Measurements from ENCODE around the gene OSMR.

Gene OSMR
- 0 to 0.72 (median 0) reads per million in 9 experiments for total RNA-seq

DNA sequence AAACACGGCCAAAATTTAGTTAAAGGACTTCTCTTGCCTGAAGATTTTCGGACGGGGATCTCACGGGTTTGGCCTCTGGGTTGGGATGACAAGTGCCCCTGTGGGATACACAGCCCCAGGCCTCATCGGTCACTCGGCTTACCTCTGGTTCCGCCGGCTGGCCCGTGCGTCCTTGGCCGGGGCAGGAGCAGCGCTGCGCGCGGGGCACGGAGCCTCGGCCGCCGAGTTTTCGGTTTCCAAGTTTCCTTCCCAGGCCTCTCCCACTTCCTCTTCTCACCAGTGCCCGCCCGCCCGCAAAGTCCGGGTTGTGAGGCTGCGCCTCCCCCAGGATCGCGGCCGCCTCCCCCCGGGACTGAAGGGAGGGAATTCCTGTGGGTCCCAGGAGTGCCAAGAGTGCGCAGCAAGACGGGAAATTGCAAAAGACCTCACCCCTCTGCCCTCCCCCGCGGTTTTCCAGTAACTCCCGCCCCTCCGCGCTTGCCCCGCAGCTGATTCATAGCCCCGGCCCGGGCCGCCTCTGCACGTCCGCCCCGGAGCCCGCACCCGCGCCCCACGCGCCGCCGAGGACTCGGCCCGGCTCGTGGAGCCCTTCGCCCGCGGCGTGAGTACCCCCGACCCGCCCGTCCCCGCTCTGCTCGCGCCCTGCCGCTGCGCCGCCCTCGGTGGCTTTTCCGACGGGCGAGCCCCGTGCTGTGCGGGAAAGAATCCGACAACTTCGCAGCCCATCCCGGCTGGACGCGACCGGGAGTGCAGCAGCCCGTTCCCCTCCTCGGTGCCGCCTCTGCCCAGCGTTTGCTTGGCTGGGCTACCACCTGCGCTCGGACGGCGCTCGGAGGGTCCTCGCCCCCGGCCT, at the start of gene OSMR:
OSMR (plus strand) TSS at position 487 of the 853 bp plus-strand sequence. CDS start 23,033 bp downstream, outside the sequence.
- Mint-ChIP-seq H3K27me3 (peaks cover 63 to 70% of the 10 kb centered on the region in 2 donors), H3K36me3 (ENCODE audit: insufficient read depth) (no peaks in the 10 kb centered on the region), H3K4me1 (ENCODE audit: low read depth in 2 of 2) (peaks cover 5 to 7% of the 10 kb centered on the region in 2 donors), H3K9me3 (peaks cover 0 to 2% of the 10 kb centered on the region in 2 donors), H3K27ac (no peak within 1 kb of the TSS), H3K4me3 (peak within 1 kb of the TSS; percentile 35 to 62)
- ATAC-seq (replicated peaks) (no peak), DNase-seq (no peak)

GRCh38 chr5:38796742-38797108, 49.1 kb upstream of the OSMR start:
- Mint-ChIP-seq H3K4me3 (no peak overlapping the region), H3K9me3 (no peaks in the 10 kb centered on the region), H3K36me3 (ENCODE audit: insufficient read depth) (no peaks in the 10 kb centered on the region), H3K27me3 (peaks cover 31 to 46% of the 10 kb centered on the region in 2 donors), H3K4me1 (ENCODE audit: low read depth in 2 of 2) (no peaks in the 10 kb centered on the region), H3K27ac (no peak overlapping the region)
- no peak for ATAC-seq (replicated peaks)
- no peak for DNase-seq

DNA sequence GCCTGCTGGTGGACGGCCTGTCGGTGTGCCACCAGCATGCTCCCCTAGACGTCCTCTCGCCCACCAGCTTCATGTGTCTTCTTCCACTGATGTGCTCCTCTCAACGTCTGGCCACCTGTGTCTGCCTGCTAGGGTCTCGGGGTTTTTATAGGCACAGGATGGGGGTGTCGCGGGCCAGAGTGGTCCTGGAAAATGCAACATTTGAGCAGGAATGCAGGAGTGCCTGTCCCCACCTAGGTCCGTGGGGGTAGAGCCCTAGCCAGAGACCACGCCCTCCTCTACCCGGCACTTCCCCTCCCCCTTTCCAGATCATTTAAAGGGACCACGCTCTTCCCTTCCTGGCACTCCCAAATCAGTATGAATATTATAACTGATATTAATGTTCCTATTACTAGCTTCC, 48.0 kb upstream of the OSMR start:
- ATAC-seq (replicated peaks) (no peak), DNase-seq (no peak)
- H3K9me3 Mint-ChIP-seq = no peaks in the 10 kb centered on the region
- no peaks in the 10 kb centered on the region for H3K36me3 Mint-ChIP-seq (ENCODE audit: insufficient read depth)
- no peak overlapping the region for H3K27ac Mint-ChIP-seq
- H3K4me1 Mint-ChIP-seq (ENCODE audit: low read depth in 2 of 2) = no peaks in the 10 kb centered on the region
- H3K27me3 Mint-ChIP-seq = peaks cover 36 to 46% of the 10 kb centered on the region in 2 donors
- H3K4me3 Mint-ChIP-seq = no peak overlapping the region

GRCh38 chr5:38799556-38800377, 46.0 kb upstream of the OSMR start:
- H3K4me3 Mint-ChIP-seq = no peak overlapping the region
- H3K9me3 Mint-ChIP-seq = no peaks in the 10 kb centered on the region
- no peak for ATAC-seq (replicated peaks)
- no peaks in the 10 kb centered on the region for H3K36me3 Mint-ChIP-seq (ENCODE audit: insufficient read depth)
- peaks cover 33 to 35% of the 10 kb centered on the region in 2 donors for H3K27me3 Mint-ChIP-seq
- H3K27ac Mint-ChIP-seq = no peak overlapping the region
- DNase-seq = no peak
- H3K4me1 Mint-ChIP-seq (ENCODE audit: low read depth in 2 of 2) = no peaks in the 10 kb centered on the region

- no peak overlapping the region for H3K4me3 Mint-ChIP-seq
- H3K9me3 Mint-ChIP-seq = no peaks in the 10 kb centered on the region
- no peaks in the 10 kb centered on the region for H3K4me1 Mint-ChIP-seq (ENCODE audit: low read depth in 2 of 2)
- DNase-seq (no peak), ATAC-seq (replicated peaks) (no peak)
- H3K27ac Mint-ChIP-seq = no peak overlapping the region
- H3K36me3 Mint-ChIP-seq (ENCODE audit: insufficient read depth) = no peaks in the 10 kb centered on the region
- peaks cover 26 to 27% of the 10 kb centered on the region in 2 donors for H3K27me3 Mint-ChIP-seq
These were observed 45.3 kb upstream of the OSMR start for GRCh38 chr5:38800515-38800914.

DNA sequence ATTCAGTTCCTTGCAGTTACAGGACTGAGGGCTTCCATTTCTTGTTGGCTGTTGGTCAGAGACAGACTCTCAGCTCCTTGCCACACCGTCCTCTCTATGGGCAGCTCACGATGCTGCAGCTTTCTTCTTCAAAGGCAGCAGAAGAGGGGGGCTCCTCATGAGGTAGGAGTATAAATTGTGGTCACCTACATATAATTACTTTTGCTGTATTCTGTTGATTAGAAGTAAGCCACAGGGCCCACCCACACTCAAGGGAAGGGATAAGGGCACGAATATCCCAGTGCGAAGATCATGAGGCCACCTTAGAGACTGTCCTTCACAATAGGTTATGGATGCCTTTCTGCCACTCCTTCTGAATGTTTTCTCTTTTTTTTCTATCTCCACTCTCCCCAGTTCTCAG, 43.7 kb upstream of the OSMR start:
- H3K27me3 Mint-ChIP-seq = peaks cover 25 to 31% of the 10 kb centered on the region in 2 donors
- H3K4me3 Mint-ChIP-seq = no peak overlapping the region
- H3K36me3 Mint-ChIP-seq (ENCODE audit: insufficient read depth) = no peaks in the 10 kb centered on the region
- DNase-seq (no peak), ATAC-seq (replicated peaks) (no peak)
- H3K27ac Mint-ChIP-seq = no peak overlapping the region
- H3K4me1 Mint-ChIP-seq (ENCODE audit: low read depth in 2 of 2) = no peaks in the 10 kb centered on the region
- no peaks in the 10 kb centered on the region for H3K9me3 Mint-ChIP-seq

GRCh38 chr5:38803246-38803645, 42.6 kb upstream of the OSMR start:
- Mint-ChIP-seq H3K36me3 (ENCODE audit: insufficient read depth) (no peaks in the 10 kb centered on the region), H3K27me3 (peaks cover 25 to 36% of the 10 kb centered on the region in 2 donors), H3K4me3 (no peak overlapping the region), H3K9me3 (no peaks in the 10 kb centered on the region), H3K27ac (no peak overlapping the region), H3K4me1 (ENCODE audit: low read depth in 2 of 2) (no peaks in the 10 kb centered on the region)
- no peak for DNase-seq
- no peak for ATAC-seq (replicated peaks)

- no peaks in the 10 kb centered on the region for H3K36me3 Mint-ChIP-seq (ENCODE audit: insufficient read depth)
- H3K9me3 Mint-ChIP-seq = no peaks in the 10 kb centered on the region
- no peaks in the 10 kb centered on the region for H3K4me1 Mint-ChIP-seq (ENCODE audit: low read depth in 2 of 2)
- ATAC-seq (replicated peaks) (no peak), DNase-seq (no peak)
- H3K27me3 Mint-ChIP-seq = peaks cover 26 to 41% of the 10 kb centered on the region in 2 donors
- H3K27ac Mint-ChIP-seq = no peak overlapping the region
- H3K4me3 Mint-ChIP-seq = no peak overlapping the region
These were observed 39.0 kb upstream of the OSMR start for GRCh38 chr5:38806775-38807258.

GRCh38 chr5:38807570-38808483, 38.0 kb upstream of the OSMR start:
- Mint-ChIP-seq H3K27ac (no peak overlapping the region), H3K36me3 (ENCODE audit: insufficient read depth) (no peaks in the 10 kb centered on the region), H3K9me3 (no peaks in the 10 kb centered on the region), H3K4me1 (ENCODE audit: low read depth in 2 of 2) (no peaks in the 10 kb centered on the region), H3K27me3 (peaks cover 26 to 41% of the 10 kb centered on the region in 2 donors), H3K4me3 (no peak overlapping the region)
- DNase-seq = no peak
- ATAC-seq (replicated peaks) = no peak

DNA sequence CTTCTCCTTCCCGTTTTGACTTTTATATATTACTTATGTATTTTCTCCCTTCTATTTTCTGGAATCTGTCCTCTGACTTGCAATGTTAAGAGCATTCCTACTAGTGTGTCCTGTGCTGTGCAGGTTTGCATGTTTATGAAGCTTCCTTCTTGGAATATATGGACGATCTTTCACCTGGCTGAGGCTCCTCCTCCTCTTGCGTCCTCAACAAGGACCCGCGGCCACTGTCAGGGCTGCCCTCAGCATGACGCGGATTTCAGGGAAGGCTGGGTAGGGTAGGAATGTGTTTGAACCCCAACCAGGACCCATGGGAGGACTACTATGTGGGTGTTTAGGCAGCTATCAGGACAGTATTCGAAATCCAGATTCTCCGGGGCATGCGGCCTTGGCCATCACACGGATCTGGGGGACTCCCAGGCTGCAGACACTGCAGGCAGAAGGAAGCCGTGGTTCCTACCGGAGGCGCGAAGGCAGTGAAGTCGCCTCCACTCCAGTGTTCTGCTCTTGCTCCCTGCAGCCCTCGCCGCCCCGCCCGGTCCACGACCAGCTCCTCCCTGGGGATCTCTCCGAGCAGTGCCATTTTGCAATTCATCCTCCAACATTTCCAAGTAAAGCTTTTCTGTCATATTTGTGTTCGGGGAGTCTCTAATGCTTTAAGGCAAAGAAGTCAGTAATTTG, 37.0 kb upstream of the OSMR start:
- no peaks in the 10 kb centered on the region for H3K4me1 Mint-ChIP-seq (ENCODE audit: low read depth in 2 of 2)
- H3K9me3 Mint-ChIP-seq = no peaks in the 10 kb centered on the region
- ATAC-seq (replicated peaks) (no peak), DNase-seq (no peak)
- no peaks in the 10 kb centered on the region for H3K36me3 Mint-ChIP-seq (ENCODE audit: insufficient read depth)
- peaks cover 26 to 40% of the 10 kb centered on the region in 2 donors for H3K27me3 Mint-ChIP-seq
- no peak overlapping the region for H3K4me3 Mint-ChIP-seq
- H3K27ac Mint-ChIP-seq = no peak overlapping the region

GRCh38 chr5:38809388-38810359, 36.1 kb upstream of the OSMR start:
- peak overlapping the region in 1 of 2 donors; percentile 53 for H3K27ac Mint-ChIP-seq
- DNase-seq (peak; percentile 5 to 10 (median 5)), ATAC-seq (replicated peaks) (no peak)
- no peaks in the 10 kb centered on the region for H3K4me1 Mint-ChIP-seq (ENCODE audit: low read depth in 2 of 2)
- H3K27me3 Mint-ChIP-seq = peaks cover 31 to 48% of the 10 kb centered on the region in 2 donors
- no peak overlapping the region for H3K4me3 Mint-ChIP-seq
- H3K36me3 Mint-ChIP-seq (ENCODE audit: insufficient read depth) = no peaks in the 10 kb centered on the region
- no peaks in the 10 kb centered on the region for H3K9me3 Mint-ChIP-seq

GRCh38 chr5:38814879-38815278, 30.9 kb upstream of the OSMR start:
- H3K36me3 Mint-ChIP-seq (ENCODE audit: insufficient read depth) = no peaks in the 10 kb centered on the region
- no peaks in the 10 kb centered on the region for H3K9me3 Mint-ChIP-seq
- DNase-seq (no peak), ATAC-seq (replicated peaks) (no peak)
- H3K27ac Mint-ChIP-seq = no peak overlapping the region
- no peak overlapping the region for H3K4me3 Mint-ChIP-seq
- peaks cover 48 to 63% of the 10 kb centered on the region in 2 donors for H3K27me3 Mint-ChIP-seq
- H3K4me1 Mint-ChIP-seq (ENCODE audit: low read depth in 2 of 2) = no peaks in the 10 kb centered on the region

All from effector memory CD8-positive, alpha-beta T cell (primary cell).